ENCODE results near the gene PEX5L.

PEX5L gene

DNA sequence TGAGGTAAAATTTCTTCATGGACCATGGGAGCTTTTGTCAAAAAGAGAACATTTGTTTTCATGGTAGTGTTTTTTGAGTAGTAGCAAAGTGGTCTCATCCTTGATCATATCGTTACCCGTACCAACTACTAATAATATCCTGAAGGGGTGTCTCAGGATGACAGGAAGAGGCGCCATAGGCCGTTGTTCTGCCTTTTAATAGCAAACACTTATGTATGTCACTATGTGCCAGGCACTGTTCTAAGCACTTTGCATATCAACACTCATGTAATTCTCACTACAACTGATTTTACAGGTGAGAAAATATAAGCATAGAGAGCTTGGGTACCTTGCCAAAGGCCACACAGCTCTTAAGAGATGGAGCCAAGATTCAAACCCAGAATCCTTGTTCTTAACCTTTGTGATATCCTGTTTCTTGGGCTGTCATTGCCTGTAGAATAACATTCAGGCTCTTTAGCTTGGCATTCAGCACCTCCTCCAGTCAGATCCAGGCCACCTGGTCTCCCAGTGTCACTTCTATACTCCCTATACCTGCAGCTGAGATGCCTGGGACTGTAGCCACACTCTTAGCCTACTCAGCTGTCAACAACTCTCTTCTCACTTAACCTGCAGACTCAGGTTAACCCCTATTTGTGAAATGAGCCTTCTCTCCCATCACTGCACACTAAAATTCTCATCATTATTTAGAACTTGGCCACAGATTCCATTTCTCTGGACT lies 270.2 kb downstream of the PEX5L start:
- DNase-seq, result no peak

DNA sequence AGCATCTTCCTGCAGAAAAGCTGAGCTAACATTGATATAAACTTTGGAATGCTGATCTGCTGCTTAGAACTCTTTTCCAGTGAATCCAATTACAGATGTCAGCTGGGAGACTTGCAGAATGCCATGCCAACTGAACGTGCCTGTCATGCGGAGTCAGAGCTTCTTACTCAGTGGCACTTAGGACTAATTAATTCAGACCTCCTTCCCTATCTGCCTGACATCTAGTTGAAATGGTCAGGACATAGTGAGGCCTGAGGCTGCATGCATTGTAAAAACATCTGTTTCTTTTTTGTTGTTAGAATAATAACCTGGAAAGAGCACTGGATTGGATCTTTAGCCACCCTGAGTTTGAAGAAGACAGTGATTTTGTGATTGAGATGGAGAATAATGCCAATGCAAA lies 271.3 kb downstream of the PEX5L start:
- DNase-seq, result no peak

DNA sequence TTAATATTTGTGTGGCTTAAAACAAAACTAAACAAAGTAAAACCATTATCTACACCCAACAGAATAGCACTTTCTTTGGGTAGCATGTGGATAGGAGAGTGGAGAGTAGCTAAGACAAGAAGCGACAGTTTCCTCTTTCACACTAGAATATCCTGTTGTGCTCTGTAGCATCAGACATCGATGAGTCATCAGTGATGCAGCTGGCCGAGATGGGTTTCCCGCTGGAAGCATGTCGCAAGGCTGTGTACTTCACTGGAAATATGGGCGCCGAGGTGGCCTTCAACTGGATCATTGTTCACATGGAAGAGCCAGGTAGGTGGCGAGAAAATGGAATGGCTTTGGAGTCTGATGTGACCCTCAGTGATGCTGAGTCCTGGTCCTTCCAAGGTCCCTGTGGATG lies 275.8 kb downstream of the PEX5L start:
- DNase-seq, result no peak

DNA sequence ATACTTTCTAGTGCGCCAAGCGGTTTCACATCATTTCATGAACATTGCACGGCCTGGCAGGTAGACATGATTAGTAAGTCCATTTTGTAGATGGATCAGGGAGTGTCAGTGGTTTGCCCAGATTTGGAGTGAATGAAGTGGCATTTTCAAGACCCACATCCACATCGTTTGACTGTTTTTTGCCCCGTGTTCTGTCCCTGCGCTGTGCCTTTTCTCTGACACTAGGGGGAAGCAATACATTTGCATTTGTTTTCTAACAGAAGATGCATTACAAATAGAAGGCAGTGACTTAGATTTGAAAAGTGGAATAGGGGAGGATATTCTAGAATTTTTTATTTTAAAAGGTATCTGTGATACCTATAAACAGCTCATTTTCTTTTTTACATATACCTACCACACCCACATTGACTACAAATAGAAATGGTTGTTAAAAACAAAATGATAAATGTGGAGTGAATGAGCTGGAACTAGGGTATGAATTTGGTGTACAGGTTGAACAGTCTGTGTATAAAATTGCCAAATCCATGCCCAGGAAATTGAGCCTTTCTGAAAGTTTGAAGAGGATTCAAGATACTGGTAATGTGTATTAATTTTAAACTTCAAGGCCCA lies 285.9 kb downstream of the PEX5L start:
- DNase-seq, result no peak

DNA sequence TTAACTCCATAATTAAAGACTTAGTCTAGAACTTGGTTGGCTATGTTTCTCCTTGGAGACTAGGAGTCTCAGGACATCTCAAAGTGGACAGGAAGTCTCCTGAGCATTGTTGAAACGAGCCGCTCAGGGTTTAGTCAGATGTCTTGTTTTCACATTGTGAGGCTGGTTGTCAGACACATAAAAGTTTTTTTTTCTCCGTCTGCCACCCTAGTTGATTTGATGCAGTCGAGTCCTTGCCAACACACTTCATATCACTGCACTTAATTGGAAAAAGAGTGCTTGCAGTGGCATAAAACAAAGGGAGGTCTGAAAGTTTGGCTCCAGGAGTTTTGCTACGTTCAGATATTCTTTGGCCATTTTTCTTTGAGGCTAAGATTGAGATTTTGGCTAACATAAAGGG lies 291.0 kb downstream of the PEX5L start:
- DNase-seq, result no peak

DNA sequence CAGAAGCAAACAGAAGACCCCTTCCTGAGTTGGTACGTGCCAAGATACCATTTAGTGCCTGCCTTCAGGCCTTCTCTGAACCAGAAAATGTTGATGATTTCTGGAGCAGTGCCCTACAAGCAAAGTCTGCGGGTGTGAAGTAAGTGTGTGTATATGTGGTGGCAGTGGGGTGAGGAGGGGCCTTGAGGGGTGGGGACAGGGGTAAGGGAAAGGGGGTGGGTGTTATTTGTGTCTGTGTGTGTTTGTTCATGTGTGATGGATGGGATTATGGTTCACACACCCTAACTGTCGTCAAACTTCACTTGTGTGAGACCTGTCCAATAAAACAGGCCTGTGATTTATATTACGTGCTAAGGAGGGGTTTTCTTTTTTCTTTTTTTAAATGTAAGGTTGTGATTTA lies 291.7 kb downstream of the PEX5L start:
- DNase-seq, result no peak
